WTC11 (cell line): Measurements from ENCODE around the gene NSMF. TPM values are rescaled to one million over a fixed set of nuclear protein-coding genes. Genes with fewer than 3 reads are reported as not detected.

ENCODE experiments used
- ATAC-seq: fragments of 200-7000 bp; cut with Tn5 transposase; 2 replicates; pipeline ENCODE4 v1.10.0; 2021; ENCODE audit warnings: mild to moderate bottlenecking, moderate library complexity
- CTCF ChIA-PET: fragments of 300-600 bp; sonication (Branson Sonifier 250); formaldehyde crosslinking; loops from one replicate; lab custom pipeline; 2021; ENCODE audit warnings: antibody characterized with exemption; lab: Charles Lee
- POLR2A ChIA-PET: fragments of 350-600 bp; sonication (Branson Sonifier 250); formaldehyde crosslinking; loops from one replicate; lab custom pipeline; 2021; ENCODE audit warnings: antibody characterized with exemption; lab: Charles Lee
- DNase-seq: peaks from one replicate; pipeline ENCODE4 v3.0.0; 2021; ENCODE audit warnings: low spot score
- H3K27ac Mint-ChIP-seq: 2 replicates; pipeline ENCODE4 v1.8.0; 2021; ENCODE audit warnings: mixed read lengths
- H3K27me3 Mint-ChIP-seq: 2 replicates; pipeline ENCODE4 v1.8.0; 2021; ENCODE audit warnings: low read depth, mild to moderate bottlenecking, moderate library complexity, mixed read lengths
- H3K36me3 Mint-ChIP-seq: 2 replicates; pipeline ENCODE4 v1.8.0; 2021; ENCODE audit warnings: mixed read lengths
- H3K4me1 Mint-ChIP-seq: 2 replicates; pipeline ENCODE4 v1.8.0; 2022; ENCODE audit warnings: mixed read lengths
- H3K4me3 Mint-ChIP-seq: 2 replicates; pipeline ENCODE4 v1.8.0; 2021; ENCODE audit warnings: mild to moderate bottlenecking, moderate library complexity, mixed read lengths
- H3K9me3 Mint-ChIP-seq: 2 replicates; pipeline ENCODE4 v1.8.0; 2021; ENCODE audit warnings: mixed read lengths
- EMX1 ChIP-seq: fragments of 250-450 bp; sonication (Bioruptor Pico); IDR thresholded peaks from 2 replicates; pipeline ENCODE4 v1.8.0; 2021; ENCODE audit warnings: mild to moderate bottlenecking
- ETV6 ChIP-seq: sonication (generic); formaldehyde crosslinking; IDR thresholded peaks from 2 replicates; pipeline ENCODE4 v1.8.1; 2022; ENCODE audit warnings: mild to moderate bottlenecking, missing genetic modification reagents
- GRHL2 ChIP-seq: fragments of 250-450 bp; sonication (Bioruptor Pico); IDR thresholded peaks from 2 replicates; pipeline ENCODE4 v1.8.0; 2022; ENCODE audit warnings: mild to moderate bottlenecking, moderate library complexity; ENCODE audit not compliant: insufficient replicate concordance, severe bottlenecking
- GTF2I ChIP-seq: fragments of 250-450 bp; sonication (Bioruptor Pico); conservative IDR thresholded peaks from 2 replicates; pipeline ENCODE4 v1.4.0; 2021; ENCODE audit warnings: mild to moderate bottlenecking
- HMGA2 ChIP-seq: fragments of 250-450 bp; sonication (Bioruptor Pico); IDR thresholded peaks from 2 replicates; pipeline ENCODE4 v1.4.0; 2021; ENCODE audit warnings: mild to moderate bottlenecking, moderate library complexity
- JUN ChIP-seq: sonication (generic); formaldehyde crosslinking; IDR thresholded peaks from 2 replicates; pipeline ENCODE4 v1.8.0; 2023; ENCODE audit warnings: mild to moderate bottlenecking, missing genetic modification reagents
- NFE2L1 ChIP-seq: sonication (generic); formaldehyde crosslinking; IDR thresholded peaks from 2 replicates; pipeline ENCODE4 v1.8.1; 2023; ENCODE audit warnings: missing genetic modification reagents
- TEAD1 ChIP-seq: sonication (generic); formaldehyde crosslinking; IDR thresholded peaks from 2 replicates; pipeline ENCODE4 v1.8.0; 2022; ENCODE audit warnings: mild to moderate bottlenecking, missing genetic modification reagents
- ZNF263 ChIP-seq: sonication (generic); formaldehyde crosslinking; IDR thresholded peaks from 2 replicates; pipeline ENCODE4 v1.8.1; 2022; ENCODE audit warnings: low read depth, mild to moderate bottlenecking, moderate library complexity, missing genetic modification reagents
- ZNF396 ChIP-seq: fragments of 250-450 bp; sonication (Bioruptor Pico); IDR thresholded peaks from 2 replicates; pipeline ENCODE4 v1.8.0; 2021; ENCODE audit warnings: mild to moderate bottlenecking, moderate library complexity, borderline replicate concordance
- ZNF416 ChIP-seq: fragments of 250-450 bp; sonication (Bioruptor Pico); IDR thresholded peaks from 2 replicates; pipeline ENCODE4 v1.9.0; 2021; ENCODE audit warnings: mild to moderate bottlenecking, inconsistent platforms
- total RNA-seq: library from RNA; stranded (reverse); gene quantifications from 3 replicates; pipeline ENCODE4 v1.2.3, GENCODE V29; 2021
- TF ChIP-seq, protein P1 (sequence below): sonication (generic); formaldehyde crosslinking; IDR thresholded peaks from 2 replicates; pipeline ENCODE4 v1.8.1; 2023; ENCODE audit warnings: mild to moderate bottlenecking, missing genetic modification reagents
- TF ChIP-seq, protein P2 (sequence below): fragments of 250-450 bp; sonication (Bioruptor Pico); IDR thresholded peaks from 2 replicates; pipeline ENCODE4 v1.9.0; 2021; ENCODE audit warnings: mild to moderate bottlenecking
- TF ChIP-seq, protein P3 (sequence below): sonication (generic); formaldehyde crosslinking; conservative IDR thresholded peaks from 2 replicates; pipeline ENCODE4 v1.8.1; 2022; ENCODE audit warnings: mild to moderate bottlenecking, missing genetic modification reagents
- TF ChIP-seq, protein P4 (sequence below): fragments of 250-450 bp; sonication (Bioruptor Pico); IDR thresholded peaks from 2 replicates; pipeline ENCODE4 v1.9.0; 2021; ENCODE audit warnings: moderate library complexity, mild to moderate bottlenecking, inconsistent platforms, borderline replicate concordance
- TF ChIP-seq, protein P5 (sequence below): sonication (generic); formaldehyde crosslinking; IDR thresholded peaks from 2 replicates; pipeline ENCODE4 v1.8.1; 2023; ENCODE audit warnings: mild to moderate bottlenecking, missing genetic modification reagents, borderline replicate concordance

The NSMF gene
- total RNA-seq, 1 experiment from 2014 or later, result 61.9 TPM

DNA sequence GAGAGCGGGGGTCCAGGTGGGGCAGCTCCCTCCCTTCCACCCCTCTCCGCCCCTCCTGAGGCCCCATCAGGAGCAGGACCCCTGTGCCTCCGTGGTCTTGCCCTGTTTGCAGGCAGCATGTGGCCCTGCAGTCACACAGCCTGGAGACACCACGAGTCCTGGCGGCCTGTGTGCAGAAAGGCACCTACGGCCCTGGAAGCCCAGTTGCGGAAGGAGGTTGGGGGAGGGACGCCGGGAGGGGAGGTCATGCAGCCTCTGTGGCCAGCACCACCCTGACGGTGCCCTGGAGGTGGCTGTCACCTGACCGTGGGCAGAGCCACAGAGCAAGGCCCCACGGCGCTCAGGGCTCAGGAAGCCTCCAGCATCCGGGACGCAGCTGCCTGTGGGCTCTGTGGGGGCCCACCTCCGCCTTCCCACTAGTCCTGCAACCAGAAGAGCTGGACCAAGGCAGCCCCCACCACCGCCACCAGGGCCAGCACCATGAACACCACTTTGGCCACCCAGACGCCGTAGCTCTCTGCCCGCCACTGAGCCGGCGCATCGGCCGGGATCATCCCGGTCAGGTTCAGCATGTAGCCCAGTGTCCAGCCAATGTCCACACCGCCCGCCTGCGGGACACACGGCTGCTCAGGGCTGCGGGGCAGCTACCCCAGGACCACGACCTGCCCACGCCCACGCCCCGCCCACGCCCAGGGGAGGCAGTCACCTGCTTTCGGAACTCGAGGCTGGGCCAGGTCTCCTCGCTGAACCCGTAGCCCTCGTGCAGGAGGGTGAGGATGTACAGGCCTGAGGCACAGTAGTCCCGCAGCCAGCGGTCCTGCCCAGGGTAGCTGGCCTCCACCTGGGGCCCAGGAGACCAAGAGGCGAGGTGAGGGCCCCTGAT, 24.4 kb downstream of the NSMF start (continued):
- TF ChIP-seq, protein P1, sequence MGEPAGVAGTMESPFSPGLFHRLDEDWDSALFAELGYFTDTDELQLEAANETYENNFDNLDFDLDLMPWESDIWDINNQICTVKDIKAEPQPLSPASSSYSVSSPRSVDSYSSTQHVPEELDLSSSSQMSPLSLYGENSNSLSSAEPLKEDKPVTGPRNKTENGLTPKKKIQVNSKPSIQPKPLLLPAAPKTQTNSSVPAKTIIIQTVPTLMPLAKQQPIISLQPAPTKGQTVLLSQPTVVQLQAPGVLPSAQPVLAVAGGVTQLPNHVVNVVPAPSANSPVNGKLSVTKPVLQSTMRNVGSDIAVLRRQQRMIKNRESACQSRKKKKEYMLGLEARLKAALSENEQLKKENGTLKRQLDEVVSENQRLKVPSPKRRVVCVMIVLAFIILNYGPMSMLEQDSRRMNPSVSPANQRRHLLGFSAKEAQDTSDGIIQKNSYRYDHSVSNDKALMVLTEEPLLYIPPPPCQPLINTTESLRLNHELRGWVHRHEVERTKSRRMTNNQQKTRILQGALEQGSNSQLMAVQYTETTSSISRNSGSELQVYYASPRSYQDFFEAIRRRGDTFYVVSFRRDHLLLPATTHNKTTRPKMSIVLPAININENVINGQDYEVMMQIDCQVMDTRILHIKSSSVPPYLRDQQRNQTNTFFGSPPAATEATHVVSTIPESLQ, result no peak
- TF ChIP-seq ZNF416, result no peak
- TF ChIP-seq, protein P2, sequence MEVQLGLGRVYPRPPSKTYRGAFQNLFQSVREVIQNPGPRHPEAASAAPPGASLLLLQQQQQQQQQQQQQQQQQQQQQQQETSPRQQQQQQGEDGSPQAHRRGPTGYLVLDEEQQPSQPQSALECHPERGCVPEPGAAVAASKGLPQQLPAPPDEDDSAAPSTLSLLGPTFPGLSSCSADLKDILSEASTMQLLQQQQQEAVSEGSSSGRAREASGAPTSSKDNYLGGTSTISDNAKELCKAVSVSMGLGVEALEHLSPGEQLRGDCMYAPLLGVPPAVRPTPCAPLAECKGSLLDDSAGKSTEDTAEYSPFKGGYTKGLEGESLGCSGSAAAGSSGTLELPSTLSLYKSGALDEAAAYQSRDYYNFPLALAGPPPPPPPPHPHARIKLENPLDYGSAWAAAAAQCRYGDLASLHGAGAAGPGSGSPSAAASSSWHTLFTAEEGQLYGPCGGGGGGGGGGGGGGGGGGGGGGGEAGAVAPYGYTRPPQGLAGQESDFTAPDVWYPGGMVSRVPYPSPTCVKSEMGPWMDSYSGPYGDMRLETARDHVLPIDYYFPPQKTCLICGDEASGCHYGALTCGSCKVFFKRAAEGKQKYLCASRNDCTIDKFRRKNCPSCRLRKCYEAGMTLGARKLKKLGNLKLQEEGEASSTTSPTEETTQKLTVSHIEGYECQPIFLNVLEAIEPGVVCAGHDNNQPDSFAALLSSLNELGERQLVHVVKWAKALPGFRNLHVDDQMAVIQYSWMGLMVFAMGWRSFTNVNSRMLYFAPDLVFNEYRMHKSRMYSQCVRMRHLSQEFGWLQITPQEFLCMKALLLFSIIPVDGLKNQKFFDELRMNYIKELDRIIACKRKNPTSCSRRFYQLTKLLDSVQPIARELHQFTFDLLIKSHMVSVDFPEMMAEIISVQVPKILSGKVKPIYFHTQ, result no peak
- TF ChIP-seq EMX1 (CRISPR knock-in tag), result no peak
- no peak for TF ChIP-seq GRHL2 (CRISPR knock-in tag)
- no peak for TF ChIP-seq TEAD1 (CRISPR knock-in tag)
- TF ChIP-seq HMGA2 (CRISPR knock-in tag), result no peak
- TF ChIP-seq, protein P3, sequence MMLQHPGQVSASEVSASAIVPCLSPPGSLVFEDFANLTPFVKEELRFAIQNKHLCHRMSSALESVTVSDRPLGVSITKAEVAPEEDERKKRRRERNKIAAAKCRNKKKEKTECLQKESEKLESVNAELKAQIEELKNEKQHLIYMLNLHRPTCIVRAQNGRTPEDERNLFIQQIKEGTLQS, result no peak
- TF ChIP-seq, protein P4, sequence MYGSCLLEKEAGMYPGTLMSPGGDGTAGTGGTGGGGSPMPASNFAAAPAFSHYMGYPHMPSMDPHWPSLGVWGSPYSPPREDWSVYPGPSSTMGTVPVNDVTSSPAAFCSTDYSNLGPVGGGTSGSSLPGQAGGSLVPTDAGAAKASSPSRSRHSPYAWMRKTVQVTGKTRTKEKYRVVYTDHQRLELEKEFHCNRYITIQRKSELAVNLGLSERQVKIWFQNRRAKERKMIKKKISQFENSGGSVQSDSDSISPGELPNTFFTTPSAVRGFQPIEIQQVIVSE (CRISPR knock-in tag), result no peak

DNA sequence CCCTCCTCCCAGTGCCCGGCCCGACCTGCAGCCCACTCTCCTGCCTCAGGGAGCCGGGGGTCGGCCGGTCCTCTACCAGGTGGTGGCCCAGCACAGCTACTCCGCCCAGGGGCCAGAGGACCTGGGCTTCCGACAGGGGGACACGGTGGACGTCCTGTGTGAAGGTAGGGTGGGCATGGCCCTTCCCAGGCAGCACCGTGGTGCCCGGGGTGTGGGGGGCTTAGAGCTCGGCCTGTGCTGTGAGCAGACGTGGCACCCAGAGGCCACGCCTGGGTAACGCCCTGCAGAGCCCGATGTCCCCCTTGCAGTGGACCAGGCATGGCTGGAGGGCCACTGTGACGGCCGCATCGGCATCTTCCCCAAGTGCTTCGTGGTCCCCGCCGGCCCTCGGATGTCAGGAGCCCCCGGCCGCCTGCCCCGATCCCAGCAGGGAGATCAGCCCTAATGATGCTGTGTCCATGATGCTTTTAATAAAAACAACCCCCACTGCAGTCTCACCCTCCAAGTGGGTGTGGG, 25.2 kb downstream of the NSMF start:
- DNase-seq, result no peak
- TF ChIP-seq NFE2L1 (CRISPR knock-in tag), result no peak
- TF ChIP-seq ZNF263, result no peak
- TF ChIP-seq ZNF396 (CRISPR knock-in tag), result no peak
- no peak for TF ChIP-seq JUN (CRISPR knock-in tag)
- TF ChIP-seq, protein P5, sequence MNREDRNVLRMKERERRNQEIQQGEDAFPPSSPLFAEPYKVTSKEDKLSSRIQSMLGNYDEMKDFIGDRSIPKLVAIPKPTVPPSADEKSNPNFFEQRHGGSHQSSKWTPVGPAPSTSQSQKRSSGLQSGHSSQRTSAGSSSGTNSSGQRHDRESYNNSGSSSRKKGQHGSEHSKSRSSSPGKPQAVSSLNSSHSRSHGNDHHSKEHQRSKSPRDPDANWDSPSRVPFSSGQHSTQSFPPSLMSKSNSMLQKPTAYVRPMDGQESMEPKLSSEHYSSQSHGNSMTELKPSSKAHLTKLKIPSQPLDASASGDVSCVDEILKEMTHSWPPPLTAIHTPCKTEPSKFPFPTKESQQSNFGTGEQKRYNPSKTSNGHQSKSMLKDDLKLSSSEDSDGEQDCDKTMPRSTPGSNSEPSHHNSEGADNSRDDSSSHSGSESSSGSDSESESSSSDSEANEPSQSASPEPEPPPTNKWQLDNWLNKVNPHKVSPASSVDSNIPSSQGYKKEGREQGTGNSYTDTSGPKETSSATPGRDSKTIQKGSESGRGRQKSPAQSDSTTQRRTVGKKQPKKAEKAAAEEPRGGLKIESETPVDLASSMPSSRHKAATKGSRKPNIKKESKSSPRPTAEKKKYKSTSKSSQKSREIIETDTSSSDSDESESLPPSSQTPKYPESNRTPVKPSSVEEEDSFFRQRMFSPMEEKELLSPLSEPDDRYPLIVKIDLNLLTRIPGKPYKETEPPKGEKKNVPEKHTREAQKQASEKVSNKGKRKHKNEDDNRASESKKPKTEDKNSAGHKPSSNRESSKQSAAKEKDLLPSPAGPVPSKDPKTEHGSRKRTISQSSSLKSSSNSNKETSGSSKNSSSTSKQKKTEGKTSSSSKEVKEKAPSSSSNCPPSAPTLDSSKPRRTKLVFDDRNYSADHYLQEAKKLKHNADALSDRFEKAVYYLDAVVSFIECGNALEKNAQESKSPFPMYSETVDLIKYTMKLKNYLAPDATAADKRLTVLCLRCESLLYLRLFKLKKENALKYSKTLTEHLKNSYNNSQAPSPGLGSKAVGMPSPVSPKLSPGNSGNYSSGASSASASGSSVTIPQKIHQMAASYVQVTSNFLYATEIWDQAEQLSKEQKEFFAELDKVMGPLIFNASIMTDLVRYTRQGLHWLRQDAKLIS (CRISPR knock-in tag), result no peak
- TF ChIP-seq ETV6 (CRISPR knock-in tag), result no peak
- TF ChIP-seq GTF2I, result no peak
- POLR2A ChIA-PET, result no interaction called here
- no peaks in the 10 kb centered on the region for H3K36me3 Mint-ChIP-seq
- no peak overlapping the region for H3K27ac Mint-ChIP-seq
- H3K4me3 Mint-ChIP-seq, result no peak overlapping the region
- H3K27me3 Mint-ChIP-seq, result no peaks in the 10 kb centered on the region
- H3K4me1 Mint-ChIP-seq, result no peaks in the 10 kb centered on the region
- no peak for ATAC-seq
- CTCF ChIA-PET, result interaction anchor here (1.0 to 2.1 kb wide), 3 partner anchors 11 to 147 kb away, joined by 3 to 7 read pairs (median 6); partner anchors contain the start of gene EXD3
- H3K9me3 Mint-ChIP-seq, result no peaks in the 10 kb centered on the region
